ENCODE data around the gene BET1L.
"Not testable (repeated sequence)": the region's sequence is repeated elsewhere in the genome, so short reads cannot be mapped to it uniquely, and the experiment has no call there.

Gene BET1L

DNA sequence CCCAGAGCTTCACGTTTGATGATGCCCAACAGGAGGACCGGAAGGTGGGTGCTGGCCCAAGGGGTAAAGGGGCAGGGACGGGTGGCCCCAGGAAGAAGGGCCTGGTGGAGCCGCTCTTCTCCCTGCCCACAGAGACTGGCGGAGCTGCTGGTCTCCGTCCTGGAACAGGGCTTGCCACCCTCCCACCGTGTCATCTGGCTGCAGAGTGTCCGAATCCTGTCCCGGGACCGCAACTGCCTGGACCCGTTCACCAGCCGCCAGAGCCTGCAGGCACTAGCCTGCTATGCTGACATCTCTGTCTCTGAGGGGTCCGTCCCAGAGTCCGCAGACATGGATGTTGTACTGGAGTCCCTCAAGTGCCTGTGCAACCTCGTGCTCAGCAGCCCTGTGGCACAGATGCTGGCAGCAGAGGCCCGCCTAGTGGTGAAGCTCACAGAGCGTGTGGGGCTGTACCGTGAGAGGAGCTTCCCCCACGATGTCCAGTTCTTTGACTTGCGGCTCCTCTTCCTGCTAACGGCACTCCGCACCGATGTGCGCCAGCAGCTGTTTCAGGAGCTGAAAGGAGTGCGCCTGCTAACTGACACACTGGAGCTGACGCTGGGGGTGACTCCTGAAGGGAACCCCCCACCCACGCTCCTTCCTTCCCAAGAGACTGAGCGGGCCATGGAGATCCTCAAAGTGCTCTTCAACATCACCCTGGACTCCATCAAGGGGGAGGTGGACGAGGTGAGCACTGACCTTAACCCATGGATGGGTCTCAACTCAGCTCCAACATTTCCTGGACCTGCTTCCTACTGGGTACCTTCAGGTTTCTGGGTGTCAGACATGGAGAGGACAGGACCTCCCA is 2.3 kb upstream of the BET1L start:
- no peak for DNase-seq

DNA sequence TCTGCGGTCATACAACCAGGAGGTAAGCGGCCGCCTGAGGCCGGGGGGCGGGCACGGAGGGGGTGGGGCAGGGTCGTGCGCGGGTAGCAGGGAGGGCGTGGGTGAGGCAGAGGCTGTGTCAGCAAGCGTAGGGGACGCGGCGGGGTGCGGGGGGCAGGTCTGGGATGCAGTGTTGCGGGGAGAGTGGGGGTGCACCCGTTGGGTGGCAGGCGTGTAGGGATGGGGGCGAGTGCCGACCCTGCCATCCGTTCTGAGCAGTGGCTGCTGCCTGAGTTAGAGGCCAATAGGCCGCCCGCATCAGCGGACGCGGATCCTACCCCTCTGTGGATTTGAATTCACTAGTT is 1.7 kb upstream of the BET1L start:
- DNase-seq = no peak

DNA sequence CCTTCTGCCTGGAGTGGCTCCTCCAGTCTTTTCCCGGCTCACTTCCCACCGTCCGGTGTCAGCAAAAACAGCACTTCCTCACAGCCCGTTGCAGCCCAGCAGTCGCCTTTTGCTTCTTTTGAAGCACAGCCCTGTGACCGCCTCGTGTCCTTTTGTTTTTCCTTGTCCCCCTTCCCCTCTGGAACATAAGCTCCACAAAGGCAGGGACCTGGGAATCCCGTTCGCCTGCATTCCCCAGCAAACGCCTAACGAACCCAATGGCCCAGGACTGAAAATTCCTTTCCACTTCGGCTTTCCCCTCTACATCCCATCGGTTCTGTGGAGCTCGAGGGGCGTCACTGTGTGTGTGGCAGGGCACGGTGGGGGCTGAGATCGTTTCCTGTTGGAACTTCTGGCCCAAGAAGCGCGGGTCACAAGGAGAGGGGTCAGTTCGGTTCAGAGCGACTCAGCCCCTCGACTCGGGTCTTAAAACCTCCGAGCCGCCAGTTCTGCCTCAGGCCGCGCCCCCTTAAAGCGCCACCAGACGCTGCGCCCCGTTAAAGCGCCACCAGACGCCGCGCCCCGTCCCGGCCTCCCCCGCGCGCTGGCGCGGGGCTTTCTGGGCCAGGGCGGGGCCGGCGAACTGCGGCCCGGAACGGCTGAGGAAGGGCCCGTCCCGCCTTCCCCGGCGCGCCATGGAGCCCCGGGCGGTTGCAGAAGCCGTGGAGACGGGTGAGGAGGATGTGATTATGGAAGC is 1.1 kb upstream of the BET1L start:
- DNase-seq = peak; percentile 3

DNA sequence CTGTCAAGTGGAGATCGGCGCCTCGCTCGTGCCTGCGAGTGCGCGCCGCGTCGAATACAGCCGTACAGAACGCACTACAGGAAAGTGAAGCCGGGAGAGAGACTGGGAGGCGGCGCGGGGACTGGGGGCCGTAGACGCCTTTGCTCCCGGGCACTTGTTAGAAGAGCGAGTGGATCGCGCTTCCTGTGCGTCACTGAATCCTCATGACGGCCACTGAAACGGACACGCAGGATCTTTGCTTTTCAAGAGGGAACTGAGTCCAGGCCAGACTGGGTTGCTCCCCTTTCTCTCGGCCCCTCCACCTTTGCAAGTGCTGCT is 623 bp upstream of the BET1L start:
- no peak for DNase-seq

DNA sequence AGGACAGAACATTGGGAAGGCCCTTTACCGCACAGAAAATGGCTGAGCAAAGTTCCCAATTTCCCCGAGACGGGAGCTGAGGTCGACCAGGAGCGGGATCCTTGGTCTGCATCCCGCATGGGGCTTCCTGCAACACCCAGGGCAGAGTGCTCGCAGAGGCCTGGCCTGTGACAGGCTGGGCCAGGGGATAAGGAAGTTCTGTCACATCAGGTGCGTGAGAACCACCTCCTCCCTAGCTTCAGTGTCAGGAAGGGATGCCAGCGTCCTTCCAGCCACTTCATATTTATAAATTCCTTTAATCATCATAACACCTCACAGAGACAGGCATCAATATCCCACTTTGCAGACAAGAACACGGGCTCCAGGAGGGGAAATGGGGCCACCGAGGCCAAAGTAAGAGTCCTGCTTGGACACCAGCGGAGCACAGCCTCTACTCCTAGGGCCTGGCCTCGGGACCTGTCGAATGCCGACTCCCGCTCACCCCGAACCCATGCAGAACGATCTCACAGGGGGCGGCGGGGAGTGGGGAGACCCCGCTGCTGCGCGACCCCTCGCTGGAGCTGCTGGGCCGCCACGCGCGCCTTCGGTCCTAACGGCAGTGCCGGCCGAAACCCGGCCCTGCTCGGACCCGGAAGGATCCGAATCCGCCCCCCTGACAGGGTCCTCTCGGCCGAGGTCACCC is 532 bp downstream of the BET1L start:
- DNase-seq = no peak

DNA sequence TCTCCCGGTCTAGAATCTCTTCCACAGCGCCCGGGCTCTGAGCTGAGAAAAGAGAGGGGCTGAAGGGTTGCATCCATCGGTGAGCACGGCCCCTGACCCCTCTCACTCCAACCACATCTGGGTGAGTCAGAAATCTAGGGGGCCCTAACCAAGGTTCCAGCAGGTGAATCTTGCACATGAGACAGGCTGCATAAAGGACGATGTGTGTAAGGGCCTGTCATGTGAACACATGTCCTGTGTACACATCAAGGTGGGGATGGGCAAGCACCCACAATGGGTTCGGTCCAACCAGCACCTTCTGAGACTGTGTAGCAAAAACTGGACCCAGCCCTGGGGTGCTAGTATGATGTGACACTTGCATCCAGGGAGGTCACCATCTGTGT is 1.2 kb downstream of the BET1L start:
- DNase-seq = no peak

DNA sequence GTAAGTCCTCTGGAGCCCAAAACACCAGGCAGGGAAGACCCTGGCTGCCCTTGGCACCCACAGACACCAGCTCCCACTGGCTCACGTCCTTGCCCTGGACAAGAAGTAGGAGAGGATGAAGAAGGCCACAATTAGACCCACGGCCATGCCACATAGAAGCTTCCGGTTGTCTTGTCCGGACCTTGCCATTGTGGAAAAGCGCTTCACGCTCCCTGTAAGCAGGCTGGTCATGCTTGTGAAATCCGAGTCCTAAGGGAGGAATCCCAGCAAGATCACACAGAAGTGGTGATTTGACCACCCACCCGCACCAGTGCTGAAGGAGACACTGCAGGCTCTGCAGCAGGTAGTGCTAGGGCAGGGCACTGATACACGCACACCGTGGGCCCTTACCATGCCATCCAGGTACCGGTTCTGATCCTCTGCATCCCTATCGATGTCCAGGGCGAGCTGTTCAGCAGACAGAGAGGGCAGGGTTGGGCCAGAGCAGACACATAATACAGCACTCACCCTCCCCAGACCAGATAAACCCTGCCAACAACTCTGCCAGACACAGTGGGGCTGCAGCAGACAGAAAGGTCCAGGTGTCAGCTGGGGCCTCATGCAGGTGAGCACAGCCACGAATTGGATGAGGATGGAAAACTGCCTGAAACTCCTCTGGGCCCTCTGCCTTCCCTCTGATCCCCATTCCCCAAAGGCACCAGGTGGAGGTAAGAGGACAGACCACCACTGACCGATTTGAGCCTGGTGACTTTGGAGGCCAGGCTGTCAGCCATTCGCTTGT is 1.8 kb downstream of the BET1L start:
- no peak for DNase-seq

DNA sequence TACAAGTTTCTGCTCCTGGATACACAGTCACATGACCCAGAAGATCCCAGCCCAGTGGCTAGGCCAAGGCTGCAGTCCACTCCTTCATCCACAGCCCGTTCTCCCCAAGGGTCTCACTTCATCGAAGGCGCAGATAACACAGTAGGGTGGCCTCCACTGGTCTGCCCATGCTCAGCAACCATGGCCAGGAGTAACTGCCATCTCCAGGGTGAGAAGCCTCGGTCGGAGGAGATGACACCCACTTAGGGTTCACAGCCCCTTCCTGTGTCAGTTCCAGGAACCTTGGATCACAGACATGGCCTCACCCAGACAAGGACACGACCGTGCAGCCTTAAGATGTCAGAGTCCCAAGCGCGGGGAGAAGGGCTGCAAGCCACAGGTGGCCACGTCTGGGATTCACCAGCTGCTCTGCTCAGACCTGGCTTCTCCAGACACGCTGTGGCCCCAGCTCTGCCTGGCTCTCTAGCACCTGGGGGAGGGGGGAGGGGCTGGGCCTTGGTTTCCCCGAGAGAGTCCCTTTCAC is 2.6 kb downstream of the BET1L start:
- DNase-seq = no peak

DNA sequence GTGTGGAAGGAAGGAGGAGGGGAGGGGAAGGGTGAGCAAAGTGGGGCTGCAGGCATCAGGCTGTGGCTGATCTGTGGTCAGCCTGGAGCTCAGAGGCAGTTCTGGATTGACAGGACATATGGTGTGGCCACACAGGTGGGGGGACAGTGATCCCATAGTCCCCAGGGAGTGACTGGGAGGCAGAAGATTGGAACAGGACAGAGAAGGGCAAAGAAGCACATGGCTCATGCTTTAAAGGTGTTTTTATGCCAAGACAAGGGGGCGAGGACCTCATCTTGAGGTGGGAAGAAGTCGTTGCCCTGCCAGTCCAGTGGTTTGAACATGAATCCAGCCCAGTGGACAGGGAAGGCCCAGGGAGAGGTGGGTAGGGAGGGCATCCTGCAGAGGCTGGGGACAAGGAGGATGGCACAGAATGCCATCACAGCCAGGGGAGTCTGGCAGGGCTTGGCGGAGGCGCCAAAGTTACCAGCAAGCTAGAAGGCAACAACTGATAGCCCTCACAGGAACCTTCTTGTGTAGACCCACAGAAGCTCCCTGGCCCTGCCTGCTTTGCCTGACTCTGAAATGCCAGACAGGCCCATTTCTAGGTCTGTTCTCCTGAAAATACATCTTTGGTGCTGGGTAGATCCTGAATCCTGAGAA is 3.1 kb downstream of the BET1L start:
- no peak for DNase-seq

DNA sequence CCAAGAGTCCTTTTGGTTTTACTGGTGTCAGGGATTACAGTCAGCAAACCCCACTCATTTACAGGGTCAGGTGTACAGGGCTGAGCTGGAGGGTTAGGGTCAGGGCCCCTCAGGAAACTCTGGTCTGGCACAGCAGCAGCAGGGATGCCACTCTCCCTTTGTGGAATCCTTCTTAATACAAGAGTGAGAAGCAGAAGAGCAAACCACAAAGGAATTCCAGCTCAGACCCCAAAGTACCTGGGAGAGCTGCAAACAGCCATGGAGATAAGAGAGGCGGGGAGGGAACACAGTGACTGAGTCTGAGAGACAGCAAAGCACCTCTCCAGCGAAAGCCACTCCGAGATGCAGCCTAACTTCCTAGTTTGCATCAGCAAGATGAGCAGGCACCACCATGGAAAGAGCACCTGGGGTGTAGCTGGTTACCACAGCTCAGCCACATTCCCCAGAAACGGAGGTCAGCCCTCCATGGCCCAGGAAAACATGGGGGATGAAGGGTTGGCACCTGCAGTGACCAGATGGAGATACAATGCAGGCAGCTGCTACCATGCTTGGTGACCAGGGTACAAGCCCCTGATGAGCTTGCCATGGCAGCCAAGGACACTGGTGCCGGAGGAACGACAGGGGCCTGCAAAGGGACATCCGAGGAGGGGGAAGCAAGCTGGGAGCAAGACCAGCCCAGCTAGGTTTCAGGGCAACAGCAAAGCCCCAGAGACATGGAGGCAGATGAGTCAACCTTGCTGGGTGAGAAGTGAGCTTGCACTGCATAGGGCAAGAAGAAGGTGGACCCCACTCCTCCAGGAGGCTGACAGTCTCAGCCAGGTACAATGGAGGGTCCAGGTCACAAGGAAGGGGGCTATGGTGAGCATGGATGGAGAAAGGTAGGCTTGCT is 3.9 kb downstream of the BET1L start:
- DNase-seq = no peak

DNA sequence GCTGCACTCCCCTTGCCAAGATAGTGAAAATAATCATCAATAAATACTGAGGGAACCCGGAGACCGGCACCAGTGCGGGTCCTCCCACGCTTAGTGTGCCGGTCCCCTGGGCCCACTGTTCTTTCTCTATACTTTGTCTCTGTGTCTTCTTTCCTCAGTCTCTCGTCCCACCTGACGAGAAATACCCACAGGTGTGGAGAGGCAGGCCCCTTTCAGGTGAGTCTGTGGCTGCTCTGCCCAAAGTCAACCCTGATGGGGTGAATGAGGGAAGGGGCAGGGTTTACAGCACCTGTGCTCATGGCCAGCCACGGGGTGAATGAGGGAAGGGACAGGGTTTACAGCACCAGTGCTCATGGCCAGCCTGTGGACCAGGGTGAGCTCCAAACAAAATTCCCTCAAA is 4.7 kb downstream of the BET1L start:
- no peak for DNase-seq

DNA sequence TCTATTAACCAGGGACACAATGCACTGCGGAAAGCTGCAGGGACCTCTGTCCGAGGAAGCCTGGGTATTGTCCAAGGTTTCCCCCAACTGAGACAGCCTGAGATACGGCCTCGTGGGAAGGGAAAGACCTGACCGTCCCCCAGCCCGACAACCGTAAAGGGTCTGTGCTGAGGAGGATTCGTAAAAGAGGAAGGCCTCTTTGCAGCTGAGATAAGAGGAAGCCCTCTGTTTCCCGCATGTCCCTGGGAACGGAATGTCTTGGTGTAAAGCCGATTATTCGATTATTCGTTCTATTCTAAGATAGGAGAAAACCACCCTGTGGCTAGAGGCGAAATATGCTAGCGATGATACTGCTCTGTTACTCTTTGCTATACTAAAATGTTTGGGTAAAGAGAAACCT is 5.2 kb downstream of the BET1L start:
- no peak for DNase-seq

DNA sequence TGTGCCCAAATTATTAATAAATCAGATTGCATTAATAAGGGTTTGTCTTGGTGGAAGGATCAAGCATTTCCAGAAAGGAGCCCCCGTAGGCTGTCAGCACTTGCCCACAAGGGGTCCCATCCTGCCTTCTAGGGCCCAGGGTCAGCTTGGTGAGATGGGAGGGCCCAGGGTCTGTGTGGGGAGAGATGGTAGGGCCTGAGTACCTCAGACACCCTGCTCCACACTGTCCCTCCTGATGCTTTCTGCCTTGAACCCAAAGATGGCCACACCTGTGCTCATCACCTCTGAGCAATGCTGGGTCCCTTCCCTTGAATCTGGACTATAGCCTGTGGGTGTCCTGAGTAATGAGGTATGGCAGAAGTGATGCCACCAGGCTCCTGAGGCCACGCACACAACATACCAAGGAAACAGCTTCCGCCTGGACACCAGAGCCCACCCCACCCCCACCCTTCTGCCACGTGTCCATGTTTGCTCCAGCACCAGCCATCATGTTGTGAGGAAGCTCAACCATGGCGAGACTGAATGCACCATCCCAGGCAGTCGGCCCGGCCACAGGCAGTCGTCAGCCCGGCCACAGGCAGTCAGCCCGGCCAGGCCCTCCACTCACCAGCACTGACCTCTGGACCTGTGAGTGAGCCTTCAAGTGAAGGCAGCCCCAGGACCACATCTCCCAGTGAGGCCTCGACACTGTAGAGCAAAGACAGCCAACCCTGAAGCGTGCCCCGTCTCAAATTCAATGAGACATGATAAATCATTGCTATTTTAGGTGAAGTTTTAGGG is 6.8 kb downstream of the BET1L start:
- no peak for DNase-seq

DNA sequence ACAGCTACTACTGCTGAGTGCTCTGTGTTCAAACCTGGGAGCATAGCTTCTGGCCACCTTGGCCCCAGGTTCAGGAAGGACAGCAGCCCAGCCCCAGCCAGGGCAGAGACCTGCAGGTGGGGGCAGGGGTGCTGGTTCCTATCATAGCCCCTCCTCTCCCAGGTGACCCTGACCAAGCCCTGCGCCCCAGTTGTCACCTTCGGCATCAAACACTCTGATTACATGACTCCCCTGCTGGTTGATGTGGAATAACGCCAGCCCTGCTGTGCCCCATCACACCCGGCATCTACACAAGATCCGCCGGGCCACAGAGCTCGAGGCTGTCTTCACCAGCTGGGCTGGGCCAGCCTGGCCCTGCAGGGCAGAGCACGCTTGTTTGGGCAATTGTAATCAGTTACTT is 7.4 kb downstream of the BET1L start:
- DNase-seq = no peak

DNA sequence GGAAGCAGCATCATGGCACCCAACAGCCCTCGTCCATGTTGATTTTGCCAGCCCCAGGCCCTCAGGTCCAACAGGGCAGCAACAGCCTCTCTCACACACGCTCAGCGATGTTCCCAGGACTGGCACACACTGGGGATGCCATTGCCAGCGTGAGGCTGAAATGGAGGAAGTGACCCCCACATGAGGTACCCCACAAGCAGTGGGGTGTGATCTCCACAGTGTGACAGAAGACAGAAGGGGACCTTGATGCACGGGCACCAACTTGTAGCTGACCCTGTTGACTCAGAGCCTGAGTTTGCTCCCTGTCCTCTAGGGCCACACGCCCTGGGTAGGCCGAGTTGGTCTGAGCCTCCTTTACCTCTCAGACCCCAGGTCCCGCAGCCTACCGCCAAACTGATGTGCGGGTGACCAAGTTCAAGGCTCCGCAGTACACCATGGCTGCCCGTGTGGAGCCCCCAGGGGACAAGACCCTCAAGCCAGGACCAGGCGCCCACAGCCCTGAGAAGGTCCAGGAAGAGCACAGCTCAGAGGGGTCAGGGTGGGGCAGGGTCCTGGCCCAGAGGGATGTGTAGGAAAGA is 8.1 kb downstream of the BET1L start:
- no peak for DNase-seq

DNA sequence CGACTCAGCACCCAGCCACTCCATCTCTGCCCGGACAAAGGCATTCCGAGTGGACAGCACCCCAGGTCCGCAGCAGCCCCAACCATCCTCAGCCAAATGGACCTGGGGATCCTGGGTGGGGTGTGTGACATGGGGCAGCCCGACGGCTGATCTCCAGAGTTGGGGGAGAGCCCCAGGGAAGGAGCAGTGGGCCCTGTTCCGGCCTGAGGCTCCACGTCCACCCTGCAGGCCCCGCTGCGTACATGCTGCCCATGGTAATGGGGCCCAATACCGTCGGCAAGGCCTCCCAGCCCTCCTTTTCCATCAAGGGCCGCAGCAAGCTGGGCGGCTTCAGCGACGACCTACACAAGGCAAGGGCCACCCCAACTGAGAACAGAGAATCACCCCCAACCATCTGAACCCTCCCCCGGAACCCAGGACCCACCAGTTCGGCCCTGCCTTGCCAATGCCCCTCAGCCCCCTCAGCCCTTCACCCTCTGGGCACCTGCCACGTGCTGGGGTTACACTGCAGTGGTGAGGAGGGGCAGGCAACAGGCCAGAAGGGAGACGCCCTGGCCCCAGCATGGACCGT is 8.9 kb downstream of the BET1L start:
- DNase-seq = no peak

DNA sequence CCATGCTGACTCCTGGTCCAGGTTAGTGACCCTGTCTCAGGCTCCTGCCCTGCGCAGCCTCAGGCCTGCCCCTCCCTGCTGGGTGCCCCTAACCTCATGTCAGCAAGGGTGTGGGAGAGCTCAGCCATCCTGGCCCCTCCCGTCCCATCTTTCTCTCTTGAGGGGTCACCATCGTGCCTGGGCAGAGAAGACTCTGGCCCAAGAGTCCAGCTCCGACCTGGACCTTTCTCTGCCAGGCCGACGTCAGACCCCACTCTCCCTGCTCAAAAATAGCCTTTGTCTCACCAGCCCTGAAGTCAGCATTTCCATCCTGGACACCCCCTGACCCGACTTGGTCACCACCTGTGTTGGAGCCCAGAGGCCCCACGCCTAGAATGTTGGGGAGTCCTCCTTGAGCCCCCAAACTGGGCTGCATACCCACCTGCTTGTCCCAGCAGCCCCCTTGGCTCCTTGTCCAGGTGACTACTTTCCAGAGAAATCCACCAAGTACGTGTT is 9.4 kb downstream of the BET1L start:
- DNase-seq = no peak

DNA sequence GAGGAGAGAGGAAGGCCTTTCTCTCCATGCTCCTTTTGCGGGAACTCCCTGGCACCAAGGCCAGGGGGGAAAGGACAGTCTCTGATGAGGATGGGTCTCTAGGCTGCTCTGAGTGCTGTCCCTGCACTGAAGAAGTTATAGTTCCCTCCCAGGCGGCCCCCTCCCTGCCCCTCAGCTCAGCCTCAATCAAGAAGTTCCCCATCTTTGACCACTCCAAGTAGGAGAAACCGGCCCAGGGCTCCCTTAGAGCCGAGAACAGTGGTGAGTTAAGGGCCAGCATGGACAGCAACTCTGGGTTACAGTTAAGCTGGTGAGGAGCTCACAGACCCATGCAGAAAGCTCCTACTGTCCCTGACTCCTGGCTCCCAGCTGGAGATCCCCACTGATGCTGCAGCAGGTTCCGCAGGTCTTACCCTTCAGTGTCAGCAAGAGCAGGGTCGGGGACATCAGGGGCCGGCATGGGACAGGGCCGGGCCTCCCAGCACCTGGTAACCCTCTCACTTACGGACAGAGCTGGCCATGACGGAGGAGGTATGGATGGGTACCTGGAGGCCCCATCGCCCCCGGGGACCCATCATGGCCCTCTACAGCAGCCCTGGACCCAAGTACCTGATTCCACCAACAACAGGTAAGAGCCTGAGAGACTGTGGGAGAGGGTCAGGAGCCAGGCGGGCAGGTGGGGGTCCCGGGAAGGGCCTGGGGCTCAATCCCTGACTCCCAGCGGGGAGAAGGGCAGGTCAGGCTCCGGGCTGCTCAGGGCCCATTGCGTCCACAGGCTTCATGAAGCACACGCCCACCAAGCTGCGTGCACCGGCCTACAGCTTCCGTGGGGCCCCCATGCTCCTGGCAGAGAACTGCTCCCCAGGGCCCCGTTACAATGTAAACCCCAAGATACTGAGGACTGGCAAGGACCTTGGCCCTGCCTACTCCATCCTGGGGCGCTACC is 10.1 kb downstream of the BET1L start:
- no peak for DNase-seq

DNA sequence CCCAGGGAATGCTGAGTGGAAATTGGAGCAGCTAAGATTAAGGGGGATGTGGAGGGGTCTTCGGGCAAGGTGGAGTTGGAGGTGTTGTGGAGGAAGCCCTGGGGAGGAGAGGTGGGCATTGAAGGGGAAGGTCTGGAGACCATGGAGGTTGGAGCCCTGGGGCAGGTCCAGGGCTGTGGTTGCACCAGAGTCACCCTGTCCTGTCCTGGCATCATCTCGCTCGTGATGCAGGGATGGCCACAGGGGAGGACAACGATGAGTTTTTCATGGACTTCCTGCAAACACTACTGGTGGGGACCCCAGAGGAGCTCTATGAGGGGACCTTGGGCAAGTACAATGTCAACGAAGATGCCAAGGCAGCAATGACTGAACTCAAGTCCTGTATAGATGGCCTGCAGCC is 13.7 kb downstream of the BET1L start:
- not testable (repeated sequence) for DNase-seq

All from DMS79 (cell line).